H1 (cell line): ENCODE results near the gene SP1. TPM values are rescaled to one million over a fixed set of nuclear protein-coding genes. Genes with fewer than 3 reads are reported as not detected.

ENCODE experiments used
- BRCA1 ChIP-seq: IDR thresholded peaks from 2 replicates; pipeline ENCODE4 v1.6.1; 2012; ENCODE audit warnings: low read depth, low read length, improper control_type of control experiment
- polyA plus RNA-seq, 7 experiments: library from polyadenylated mRNA; depleted of rRNA in 3 of 7; stranded (reverse) in 5 of 7; unstranded in 2 of 7; fragments of >200 nt in 5 of 7; fragments of 200-250 nt in 2 of 7; gene quantifications; 1 replicate in 5 of 7; 2 replicates in 1 of 7; 4 replicates in 1 of 7; pipeline versions ENCODE4 v1.2.1 to v1.2.3, GENCODE V29; 2011 to 2013; ENCODE audit warnings: missing spikeins in 2 of 7, mixed read lengths in 2 of 7
- total RNA-seq: library from RNA; stranded (reverse); fragmentation: NEBNext Ultra II Directional; extraction: Animal tissue kit (Norgen Biotek cat#: 25700); gene quantifications from 2 replicates; pipeline ENCODE4 v1.2.1, GENCODE V29; 2021
- TF ChIP-seq, protein P1 (sequence below): fragments of 300-600 bp; sonication (generic); IDR thresholded peaks from 2 replicates; pipeline ENCODE4 v1.7.1; 2012; ENCODE audit warnings: low read length, moderate library complexity, mild to moderate bottlenecking, inconsistent platforms; ENCODE audit not compliant: insufficient replicate concordance

SP1 gene
- total and polyA plus RNA-seq, 2 of the 8 experiments (the other 6 are each of a cell fraction or from before 2014, with no cell fraction given): 50.7 to 75.2 TPM

DNA sequence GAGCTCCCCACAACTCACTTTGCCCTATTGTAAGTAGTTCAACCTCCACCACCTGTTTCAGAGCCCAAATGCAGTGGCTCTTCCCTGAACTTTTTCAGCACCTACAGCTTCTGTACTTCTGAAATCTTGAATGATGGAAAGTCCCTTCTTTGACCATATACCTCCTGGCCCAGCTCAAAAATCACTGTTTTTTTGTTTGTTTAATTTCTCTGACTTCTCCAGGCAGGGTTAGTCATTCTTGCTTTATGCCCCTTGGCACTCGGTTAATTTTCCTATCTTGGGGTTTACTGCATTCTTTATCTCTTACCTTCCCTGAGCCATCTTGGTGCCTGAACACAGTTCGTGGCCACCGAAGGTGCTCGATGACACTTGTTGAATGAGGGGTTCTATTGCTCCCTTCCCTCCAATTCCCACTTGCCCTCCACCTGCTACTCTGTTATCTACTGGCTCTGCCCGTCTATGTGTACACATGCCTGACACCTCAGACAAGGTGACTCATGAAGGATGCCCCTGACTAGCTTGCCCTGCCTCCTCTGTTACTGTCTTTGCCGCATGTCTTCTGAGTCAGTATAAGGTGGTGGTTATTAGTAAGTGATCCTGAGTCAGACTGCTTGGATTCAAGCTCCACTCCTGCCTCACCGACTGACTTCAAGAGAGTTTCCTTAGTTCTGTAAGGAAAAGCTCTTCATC, 48.1 kb downstream of the SP1 start (continued):
- TF ChIP-seq, protein P1, sequence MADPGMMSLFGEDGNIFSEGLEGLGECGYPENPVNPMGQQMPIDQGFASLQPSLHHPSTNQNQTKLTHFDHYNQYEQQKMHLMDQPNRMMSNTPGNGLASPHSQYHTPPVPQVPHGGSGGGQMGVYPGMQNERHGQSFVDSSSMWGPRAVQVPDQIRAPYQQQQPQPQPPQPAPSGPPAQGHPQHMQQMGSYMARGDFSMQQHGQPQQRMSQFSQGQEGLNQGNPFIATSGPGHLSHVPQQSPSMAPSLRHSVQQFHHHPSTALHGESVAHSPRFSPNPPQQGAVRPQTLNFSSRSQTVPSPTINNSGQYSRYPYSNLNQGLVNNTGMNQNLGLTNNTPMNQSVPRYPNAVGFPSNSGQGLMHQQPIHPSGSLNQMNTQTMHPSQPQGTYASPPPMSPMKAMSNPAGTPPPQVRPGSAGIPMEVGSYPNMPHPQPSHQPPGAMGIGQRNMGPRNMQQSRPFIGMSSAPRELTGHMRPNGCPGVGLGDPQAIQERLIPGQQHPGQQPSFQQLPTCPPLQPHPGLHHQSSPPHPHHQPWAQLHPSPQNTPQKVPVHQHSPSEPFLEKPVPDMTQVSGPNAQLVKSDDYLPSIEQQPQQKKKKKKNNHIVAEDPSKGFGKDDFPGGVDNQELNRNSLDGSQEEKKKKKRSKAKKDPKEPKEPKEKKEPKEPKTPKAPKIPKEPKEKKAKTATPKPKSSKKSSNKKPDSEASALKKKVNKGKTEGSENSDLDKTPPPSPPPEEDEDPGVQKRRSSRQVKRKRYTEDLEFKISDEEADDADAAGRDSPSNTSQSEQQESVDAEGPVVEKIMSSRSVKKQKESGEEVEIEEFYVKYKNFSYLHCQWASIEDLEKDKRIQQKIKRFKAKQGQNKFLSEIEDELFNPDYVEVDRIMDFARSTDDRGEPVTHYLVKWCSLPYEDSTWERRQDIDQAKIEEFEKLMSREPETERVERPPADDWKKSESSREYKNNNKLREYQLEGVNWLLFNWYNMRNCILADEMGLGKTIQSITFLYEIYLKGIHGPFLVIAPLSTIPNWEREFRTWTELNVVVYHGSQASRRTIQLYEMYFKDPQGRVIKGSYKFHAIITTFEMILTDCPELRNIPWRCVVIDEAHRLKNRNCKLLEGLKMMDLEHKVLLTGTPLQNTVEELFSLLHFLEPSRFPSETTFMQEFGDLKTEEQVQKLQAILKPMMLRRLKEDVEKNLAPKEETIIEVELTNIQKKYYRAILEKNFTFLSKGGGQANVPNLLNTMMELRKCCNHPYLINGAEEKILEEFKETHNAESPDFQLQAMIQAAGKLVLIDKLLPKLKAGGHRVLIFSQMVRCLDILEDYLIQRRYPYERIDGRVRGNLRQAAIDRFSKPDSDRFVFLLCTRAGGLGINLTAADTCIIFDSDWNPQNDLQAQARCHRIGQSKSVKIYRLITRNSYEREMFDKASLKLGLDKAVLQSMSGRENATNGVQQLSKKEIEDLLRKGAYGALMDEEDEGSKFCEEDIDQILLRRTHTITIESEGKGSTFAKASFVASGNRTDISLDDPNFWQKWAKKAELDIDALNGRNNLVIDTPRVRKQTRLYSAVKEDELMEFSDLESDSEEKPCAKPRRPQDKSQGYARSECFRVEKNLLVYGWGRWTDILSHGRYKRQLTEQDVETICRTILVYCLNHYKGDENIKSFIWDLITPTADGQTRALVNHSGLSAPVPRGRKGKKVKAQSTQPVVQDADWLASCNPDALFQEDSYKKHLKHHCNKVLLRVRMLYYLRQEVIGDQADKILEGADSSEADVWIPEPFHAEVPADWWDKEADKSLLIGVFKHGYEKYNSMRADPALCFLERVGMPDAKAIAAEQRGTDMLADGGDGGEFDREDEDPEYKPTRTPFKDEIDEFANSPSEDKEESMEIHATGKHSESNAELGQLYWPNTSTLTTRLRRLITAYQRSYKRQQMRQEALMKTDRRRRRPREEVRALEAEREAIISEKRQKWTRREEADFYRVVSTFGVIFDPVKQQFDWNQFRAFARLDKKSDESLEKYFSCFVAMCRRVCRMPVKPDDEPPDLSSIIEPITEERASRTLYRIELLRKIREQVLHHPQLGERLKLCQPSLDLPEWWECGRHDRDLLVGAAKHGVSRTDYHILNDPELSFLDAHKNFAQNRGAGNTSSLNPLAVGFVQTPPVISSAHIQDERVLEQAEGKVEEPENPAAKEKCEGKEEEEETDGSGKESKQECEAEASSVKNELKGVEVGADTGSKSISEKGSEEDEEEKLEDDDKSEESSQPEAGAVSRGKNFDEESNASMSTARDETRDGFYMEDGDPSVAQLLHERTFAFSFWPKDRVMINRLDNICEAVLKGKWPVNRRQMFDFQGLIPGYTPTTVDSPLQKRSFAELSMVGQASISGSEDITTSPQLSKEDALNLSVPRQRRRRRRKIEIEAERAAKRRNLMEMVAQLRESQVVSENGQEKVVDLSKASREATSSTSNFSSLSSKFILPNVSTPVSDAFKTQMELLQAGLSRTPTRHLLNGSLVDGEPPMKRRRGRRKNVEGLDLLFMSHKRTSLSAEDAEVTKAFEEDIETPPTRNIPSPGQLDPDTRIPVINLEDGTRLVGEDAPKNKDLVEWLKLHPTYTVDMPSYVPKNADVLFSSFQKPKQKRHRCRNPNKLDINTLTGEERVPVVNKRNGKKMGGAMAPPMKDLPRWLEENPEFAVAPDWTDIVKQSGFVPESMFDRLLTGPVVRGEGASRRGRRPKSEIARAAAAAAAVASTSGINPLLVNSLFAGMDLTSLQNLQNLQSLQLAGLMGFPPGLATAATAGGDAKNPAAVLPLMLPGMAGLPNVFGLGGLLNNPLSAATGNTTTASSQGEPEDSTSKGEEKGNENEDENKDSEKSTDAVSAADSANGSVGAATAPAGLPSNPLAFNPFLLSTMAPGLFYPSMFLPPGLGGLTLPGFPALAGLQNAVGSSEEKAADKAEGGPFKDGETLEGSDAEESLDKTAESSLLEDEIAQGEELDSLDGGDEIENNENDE: no peak
- TF ChIP-seq BRCA1: no peak
- TF ChIP-seq, all 59 proteins: peak for 0
